HG03575 (cell line): ENCODE measurements around the gene KLHL41.
A peak's percentile ranks its signal among the peaks of the same experiment; 100 is the strongest.
"Not testable (repeated sequence)": the region's sequence is repeated elsewhere in the genome, so short reads cannot be mapped to it uniquely, and the experiment has no call there.

ENCODE experiments used
- ATAC-seq: cut with Tn5 transposase; IDR thresholded peaks from one replicate; pipeline ENCODE4 v1.9.1; 2021; ENCODE audit not compliant: unreplicated experiment, insufficient number of reproducible peaks, low FRiP score; ENCODE audit errors: extremely low read depth

KLHL41 gene

GRCh38 chr2:169565686-169566085 is 56.2 kb downstream of the KLHL41 start:
- ATAC-seq: no peak

GRCh38 chr2:169569948-169570347 is 60.4 kb downstream of the KLHL41 start:
- no peak for ATAC-seq

GRCh38 chr2:169570752-169571151 is 61.2 kb downstream of the KLHL41 start:
- ATAC-seq: not testable (repeated sequence)

GRCh38 chr2:169571571-169571970 is 62.1 kb downstream of the KLHL41 start:
- ATAC-seq: no peak

- ATAC-seq: no peak
Measured at GRCh38 chr2:169572189-169572588, 62.7 kb downstream of the KLHL41 start.

GRCh38 chr2:169572821-169573159 is 63.3 kb downstream of the KLHL41 start:
- no peak for ATAC-seq

GRCh38 chr2:169573160-169573973 is 63.9 kb downstream of the KLHL41 start, which contains the start of gene FASTKD1:
TSS of gene FASTKD1 (minus strand) at chr2:169573865. CDS start at chr2:169572029, 1,836 bp downstream.
- peak; percentile 97 for ATAC-seq

- no peak for ATAC-seq
Measured at GRCh38 chr2:169573974-169574299, 64.4 kb downstream of the KLHL41 start.

- ATAC-seq: not testable (repeated sequence)
Measured at GRCh38 chr2:169574539-169574938, 65.0 kb downstream of the KLHL41 start.

GRCh38 chr2:169575264-169575663 is 65.8 kb downstream of the KLHL41 start:
- ATAC-seq: not testable (repeated sequence)
